ENCODE data around the gene CCDC71.

DNA sequence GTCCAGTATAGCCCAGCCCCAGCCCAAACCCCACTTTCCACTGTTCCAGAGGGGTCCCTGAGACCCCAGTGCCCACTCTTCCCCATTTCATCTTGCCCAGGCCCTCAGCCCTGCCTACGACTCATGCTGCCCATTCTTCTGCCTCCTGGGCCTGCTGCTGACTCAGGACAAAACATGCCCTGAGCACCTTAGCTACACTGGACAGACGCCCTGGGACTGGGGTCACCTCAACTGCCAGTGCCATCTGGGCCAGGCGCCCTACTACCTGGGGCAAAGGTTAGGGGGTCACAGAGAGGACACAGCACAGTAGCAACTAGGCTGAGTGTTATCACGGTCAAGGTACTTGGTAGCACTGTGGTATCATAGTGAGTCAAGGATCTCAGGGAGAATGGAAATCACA lies 30.6 kb downstream of the CCDC71 start:
- TF ChIP-seq, protein P1, sequence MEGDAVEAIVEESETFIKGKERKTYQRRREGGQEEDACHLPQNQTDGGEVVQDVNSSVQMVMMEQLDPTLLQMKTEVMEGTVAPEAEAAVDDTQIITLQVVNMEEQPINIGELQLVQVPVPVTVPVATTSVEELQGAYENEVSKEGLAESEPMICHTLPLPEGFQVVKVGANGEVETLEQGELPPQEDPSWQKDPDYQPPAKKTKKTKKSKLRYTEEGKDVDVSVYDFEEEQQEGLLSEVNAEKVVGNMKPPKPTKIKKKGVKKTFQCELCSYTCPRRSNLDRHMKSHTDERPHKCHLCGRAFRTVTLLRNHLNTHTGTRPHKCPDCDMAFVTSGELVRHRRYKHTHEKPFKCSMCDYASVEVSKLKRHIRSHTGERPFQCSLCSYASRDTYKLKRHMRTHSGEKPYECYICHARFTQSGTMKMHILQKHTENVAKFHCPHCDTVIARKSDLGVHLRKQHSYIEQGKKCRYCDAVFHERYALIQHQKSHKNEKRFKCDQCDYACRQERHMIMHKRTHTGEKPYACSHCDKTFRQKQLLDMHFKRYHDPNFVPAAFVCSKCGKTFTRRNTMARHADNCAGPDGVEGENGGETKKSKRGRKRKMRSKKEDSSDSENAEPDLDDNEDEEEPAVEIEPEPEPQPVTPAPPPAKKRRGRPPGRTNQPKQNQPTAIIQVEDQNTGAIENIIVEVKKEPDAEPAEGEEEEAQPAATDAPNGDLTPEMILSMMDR (IDR thresholded peaks at IDR 0.05) = no peak
- no peak for TF ChIP-seq POLR2A (IDR thresholded peaks at IDR 0.05)

Measured in adrenal gland (tissue), 5 donors.